Central memory CD8-positive, alpha-beta T cell (primary cell): ENCODE data around the gene ARHGAP23.
"Not testable (repeated sequence)": the region's sequence is repeated elsewhere in the genome, so short reads cannot be mapped to it uniquely, and the experiment has no call there.

Experiments used
- ATAC-seq: fragments of 150-1000 bp; cut with Tn5 transposase; replicated peaks from 2 replicates; pipeline ENCODE4 v1.10.0; 2022; ENCODE audit warnings: mild to moderate bottlenecking, moderate FRiP score, moderate number of reproducible peaks; ENCODE audit not compliant: poor library complexity, severe bottlenecking; ENCODE audit errors: extremely low read depth
- DNase-seq, 2 donors: peaks; one replicate each; pipeline ENCODE4 v3.0.0; 2021; ENCODE audit warnings: low spot score in 2 of 2
- H3K27ac Mint-ChIP-seq: one replicate; pipeline ENCODE4 v1.8.0; 2022; ENCODE audit warnings: low read depth, mild to moderate bottlenecking, moderate library complexity, mixed read lengths
- H3K27me3 Mint-ChIP-seq: one replicate; pipeline ENCODE4 v1.8.0; 2022; ENCODE audit warnings: mixed read lengths
- H3K36me3 Mint-ChIP-seq: one replicate; pipeline ENCODE4 v1.8.0; 2022; ENCODE audit warnings: mild to moderate bottlenecking, moderate library complexity, mixed read lengths; ENCODE audit not compliant: insufficient read depth
- H3K4me1 Mint-ChIP-seq: one replicate; pipeline ENCODE4 v1.8.0; 2022; ENCODE audit warnings: mixed read lengths
- H3K4me3 Mint-ChIP-seq: one replicate; pipeline ENCODE4 v1.8.0; 2022; ENCODE audit warnings: mild to moderate bottlenecking, moderate library complexity, mixed read lengths
- H3K9me3 Mint-ChIP-seq: one replicate; pipeline ENCODE4 v1.8.0; 2022; ENCODE audit warnings: mixed read lengths

Gene ARHGAP23

GRCh38 chr17:38463451-38463858 is 35.2 kb downstream of the ARHGAP23 start:
- no peak overlapping the region for H3K4me3 Mint-ChIP-seq
- ATAC-seq (no peak), DNase-seq (no peak)
- peaks cover 8% of the 10 kb centered on the region for H3K27me3 Mint-ChIP-seq
- no peaks in the 10 kb centered on the region for H3K36me3 Mint-ChIP-seq
- no peaks in the 10 kb centered on the region for H3K9me3 Mint-ChIP-seq
- no peak overlapping the region for H3K27ac Mint-ChIP-seq
- no peaks in the 10 kb centered on the region for H3K4me1 Mint-ChIP-seq

- no peaks in the 10 kb centered on the region for H3K9me3 Mint-ChIP-seq
Observed at GRCh38 chr17:38464251-38464722, 36.0 kb downstream of the ARHGAP23 start.

GRCh38 chr17:38464723-38465390 is 36.6 kb downstream of the ARHGAP23 start:
- no peak overlapping the region for H3K4me3 Mint-ChIP-seq
- H3K4me1 Mint-ChIP-seq, result no peaks in the 10 kb centered on the region
- H3K36me3 Mint-ChIP-seq, result no peaks in the 10 kb centered on the region
- ATAC-seq (no peak), DNase-seq (no peak)
- no peaks in the 10 kb centered on the region for H3K9me3 Mint-ChIP-seq
- H3K27ac Mint-ChIP-seq, result no peak overlapping the region
- peaks cover 11% of the 10 kb centered on the region for H3K27me3 Mint-ChIP-seq

More at GRCh38 chr17:38464251-38464722, 36.0 kb downstream of the ARHGAP23 start:
- no peak overlapping the region for H3K4me3 Mint-ChIP-seq
- H3K27me3 Mint-ChIP-seq, result peaks cover 9% of the 10 kb centered on the region
- ATAC-seq (no peak), DNase-seq (no peak)
- no peaks in the 10 kb centered on the region for H3K4me1 Mint-ChIP-seq
- no peak overlapping the region for H3K27ac Mint-ChIP-seq
- no peaks in the 10 kb centered on the region for H3K36me3 Mint-ChIP-seq

GRCh38 chr17:38465391-38466345 is 37.4 kb downstream of the ARHGAP23 start:
- no peak overlapping the region for H3K27ac Mint-ChIP-seq
- H3K9me3 Mint-ChIP-seq, result no peaks in the 10 kb centered on the region
- no peak overlapping the region for H3K4me3 Mint-ChIP-seq
- DNase-seq (no peak), ATAC-seq (no peak)
- H3K36me3 Mint-ChIP-seq, result no peaks in the 10 kb centered on the region
- no peaks in the 10 kb centered on the region for H3K4me1 Mint-ChIP-seq
- peaks cover 19% of the 10 kb centered on the region for H3K27me3 Mint-ChIP-seq

GRCh38 chr17:38466346-38467315 is 38.4 kb downstream of the ARHGAP23 start:
- no peaks in the 10 kb centered on the region for H3K36me3 Mint-ChIP-seq
- H3K4me1 Mint-ChIP-seq, result no peaks in the 10 kb centered on the region
- H3K4me3 Mint-ChIP-seq, result no peak overlapping the region
- no peak for ATAC-seq
- H3K27me3 Mint-ChIP-seq, result peaks cover 19% of the 10 kb centered on the region
- no peak for DNase-seq
- no peak overlapping the region for H3K27ac Mint-ChIP-seq
- no peaks in the 10 kb centered on the region for H3K9me3 Mint-ChIP-seq

GRCh38 chr17:38467491-38467890 is 39.2 kb downstream of the ARHGAP23 start:
- no peak overlapping the region for H3K27ac Mint-ChIP-seq
- H3K9me3 Mint-ChIP-seq, result no peaks in the 10 kb centered on the region
- ATAC-seq (no peak), DNase-seq (no peak)
- no peak overlapping the region for H3K4me3 Mint-ChIP-seq
- H3K36me3 Mint-ChIP-seq, result no peaks in the 10 kb centered on the region
- peaks cover 19% of the 10 kb centered on the region for H3K27me3 Mint-ChIP-seq
- H3K4me1 Mint-ChIP-seq, result no peaks in the 10 kb centered on the region

- H3K27ac Mint-ChIP-seq, result no peak overlapping the region
- no peaks in the 10 kb centered on the region for H3K36me3 Mint-ChIP-seq
- H3K9me3 Mint-ChIP-seq, result no peaks in the 10 kb centered on the region
- no peaks in the 10 kb centered on the region for H3K4me1 Mint-ChIP-seq
- DNase-seq, result no peak
- H3K27me3 Mint-ChIP-seq, result peaks cover 19% of the 10 kb centered on the region
- no peak for ATAC-seq
- no peak overlapping the region for H3K4me3 Mint-ChIP-seq
Observed at GRCh38 chr17:38469875-38470274, 41.6 kb downstream of the ARHGAP23 start.

GRCh38 chr17:38471253-38471652 is 43.0 kb downstream of the ARHGAP23 start:
- not testable (repeated sequence) for DNase-seq, H3K9me3 Mint-ChIP-seq, H3K36me3 Mint-ChIP-seq, H3K4me1 Mint-ChIP-seq, H3K27ac Mint-ChIP-seq, H3K4me3 Mint-ChIP-seq, ATAC-seq
- H3K27me3 Mint-ChIP-seq, result peaks cover 19% of the 10 kb centered on the region

- not testable (repeated sequence) for H3K4me1 Mint-ChIP-seq, DNase-seq, ATAC-seq, H3K27me3 Mint-ChIP-seq, H3K36me3 Mint-ChIP-seq, H3K9me3 Mint-ChIP-seq, H3K4me3 Mint-ChIP-seq, H3K27ac Mint-ChIP-seq
Observed at GRCh38 chr17:38474666-38475065, 46.4 kb downstream of the ARHGAP23 start.

- ATAC-seq (no peak), DNase-seq (no peak)
- H3K27ac Mint-ChIP-seq, result no peak overlapping the region
- H3K4me3 Mint-ChIP-seq, result no peak overlapping the region
- H3K36me3 Mint-ChIP-seq, result peaks cover 2% of the 10 kb centered on the region
- H3K4me1 Mint-ChIP-seq, result no peaks in the 10 kb centered on the region
- H3K9me3 Mint-ChIP-seq, result no peaks in the 10 kb centered on the region
- H3K27me3 Mint-ChIP-seq, result no peaks in the 10 kb centered on the region
Observed at GRCh38 chr17:38476549-38476948, 48.3 kb downstream of the ARHGAP23 start.

- H3K27me3 Mint-ChIP-seq, H3K4me1 Mint-ChIP-seq, H3K36me3 Mint-ChIP-seq, ATAC-seq, H3K4me3 Mint-ChIP-seq, H3K27ac Mint-ChIP-seq, H3K9me3 Mint-ChIP-seq, DNase-seq: not testable (repeated sequence)
Observed at GRCh38 chr17:38477417-38477816, 49.2 kb downstream of the ARHGAP23 start.

- H3K27me3 Mint-ChIP-seq, ATAC-seq, H3K36me3 Mint-ChIP-seq, DNase-seq, H3K4me1 Mint-ChIP-seq, H3K9me3 Mint-ChIP-seq, H3K4me3 Mint-ChIP-seq, H3K27ac Mint-ChIP-seq: not testable (repeated sequence)
Observed at GRCh38 chr17:38477951-38478350, 49.7 kb downstream of the ARHGAP23 start.
